HepG2 (cell line): Measurements from ENCODE around the gene MRPS35. TPM values are rescaled to one million over a fixed set of nuclear protein-coding genes. Genes with fewer than 3 reads are reported as not detected.

Experiments used
- ARHGAP35 ChIP-seq: sonication (generic); formaldehyde crosslinking; IDR thresholded peaks from 2 replicates; pipeline ENCODE4 v1.9.0; 2022; ENCODE audit warnings: mild to moderate bottlenecking, inconsistent platforms, moderate library complexity, missing genetic modification reagents, borderline replicate concordance
- CSRNP1 ChIP-seq: sonication (generic); formaldehyde crosslinking; IDR thresholded peaks from 2 replicates; pipeline ENCODE4 v1.8.1; 2023; ENCODE audit warnings: mild to moderate bottlenecking, missing genetic modification reagents
- ETV6 ChIP-seq: sonication (generic); formaldehyde crosslinking; conservative IDR thresholded peaks from 2 replicates; pipeline ENCODE4 v1.4.0; 2020; ENCODE audit warnings: missing genetic modification reagents
- GATAD1 ChIP-seq: IDR thresholded peaks from 2 replicates; pipeline ENCODE4 v1.6.1; 2016; ENCODE audit warnings: missing genetic modification reagents, missing compliant biosample characterization
- GMEB2 ChIP-seq: IDR thresholded peaks from 2 replicates; pipeline ENCODE4 v1.6.1; 2016; ENCODE audit warnings: missing biosample characterization, missing genetic modification reagents, low read depth
- HNF4A ChIP-seq: sonication (generic); formaldehyde crosslinking; IDR thresholded peaks from 2 replicates; pipeline ENCODE4 v1.4.0; 2020; ENCODE audit warnings: missing genetic modification reagents
- STAT6 ChIP-seq: sonication (generic); formaldehyde crosslinking; IDR thresholded peaks from 2 replicates; pipeline ENCODE4 v1.4.0; 2020; ENCODE audit warnings: missing genetic modification reagents, mild to moderate bottlenecking, borderline replicate concordance
- TAF15 ChIP-seq: fragments of 200-400 bp; formaldehyde crosslinking; IDR thresholded peaks from one replicate; pipeline ENCODE4 v1.6.1; 2018; ENCODE audit warnings: mild to moderate bottlenecking, low read depth, low read length; ENCODE audit not compliant: poor library complexity, severe bottlenecking
- TERF1 ChIP-seq: sonication (generic); formaldehyde crosslinking; IDR thresholded peaks from 2 replicates; pipeline ENCODE4 v1.8.0; 2022; ENCODE audit warnings: mild to moderate bottlenecking, missing genetic modification reagents, moderate library complexity
- TRIM24 ChIP-seq: sonication (generic); formaldehyde crosslinking; IDR thresholded peaks from 2 replicates; pipeline ENCODE4 v1.8.0; 2022; ENCODE audit warnings: mild to moderate bottlenecking, missing genetic modification reagents
- YY1 ChIP-seq: IDR thresholded peaks from 2 replicates; pipeline ENCODE4 v1.6.1; 2011; ENCODE audit warnings: low read length, low read depth, moderate library complexity, mild to moderate bottlenecking; ENCODE audit not compliant: insufficient read depth, insufficient replicate concordance
- ZNF703 ChIP-seq: sonication (generic); formaldehyde crosslinking; IDR thresholded peaks from 2 replicates; pipeline ENCODE4 v1.5.1; 2020; ENCODE audit warnings: missing genetic modification reagents, mild to moderate bottlenecking, moderate library complexity, borderline replicate concordance
- polyA plus RNA-seq, 8 experiments: library from polyadenylated mRNA; depleted of rRNA in 3 of 8; stranded (reverse) in 7 of 8; unstranded in 1 of 8; fragments of >200 nt; fragmentation: Illumina TruSeq in 4 of 8; extraction: Trizol in 4 of 8; gene quantifications; 2 replicates each; pipeline versions ENCODE4 v1.2.1 to v1.2.3, GENCODE V29; 2011 to 2016; ENCODE audit warnings: low read depth in 4 of 8, missing spikeins in 1 of 8, mixed read lengths in 1 of 8; ENCODE audit not compliant: insufficient read depth in 1 of 8
- total RNA-seq, 5 experiments: library from RNA; depleted of rRNA; stranded (reverse); fragments of >200 nt; fragmentation: Illumina TruSeq; extraction: Trizol; gene quantifications; 2 replicates each; pipeline ENCODE4 v1.2.3, GENCODE V29; 2016; ENCODE audit warnings: low read depth in 1 of 5
- TF ChIP-seq, protein P1 (sequence below): fragments of 450-650 bp; IDR thresholded peaks from 2 replicates; pipeline ENCODE4 v1.6.1; 2017; ENCODE audit warnings: mild to moderate bottlenecking
- TF ChIP-seq, protein P2 (sequence below): sonication (generic); formaldehyde crosslinking; IDR thresholded peaks from 2 replicates; pipeline ENCODE4 v1.5.1; 2020; ENCODE audit warnings: mild to moderate bottlenecking, missing genetic modification reagents

Gene MRPS35
- total and polyA plus RNA-seq, 2 of the 13 experiments (the other 11 are each of a cell fraction or from before 2014, with no cell fraction given): 63.4 to 104 TPM

GRCh38 chr12:27779920-27780611 is 69.4 kb downstream of the MRPS35 start, which contains the start of the genes KLHL42 and MANSC4 (continued):
- TF ChIP-seq, protein P1, sequence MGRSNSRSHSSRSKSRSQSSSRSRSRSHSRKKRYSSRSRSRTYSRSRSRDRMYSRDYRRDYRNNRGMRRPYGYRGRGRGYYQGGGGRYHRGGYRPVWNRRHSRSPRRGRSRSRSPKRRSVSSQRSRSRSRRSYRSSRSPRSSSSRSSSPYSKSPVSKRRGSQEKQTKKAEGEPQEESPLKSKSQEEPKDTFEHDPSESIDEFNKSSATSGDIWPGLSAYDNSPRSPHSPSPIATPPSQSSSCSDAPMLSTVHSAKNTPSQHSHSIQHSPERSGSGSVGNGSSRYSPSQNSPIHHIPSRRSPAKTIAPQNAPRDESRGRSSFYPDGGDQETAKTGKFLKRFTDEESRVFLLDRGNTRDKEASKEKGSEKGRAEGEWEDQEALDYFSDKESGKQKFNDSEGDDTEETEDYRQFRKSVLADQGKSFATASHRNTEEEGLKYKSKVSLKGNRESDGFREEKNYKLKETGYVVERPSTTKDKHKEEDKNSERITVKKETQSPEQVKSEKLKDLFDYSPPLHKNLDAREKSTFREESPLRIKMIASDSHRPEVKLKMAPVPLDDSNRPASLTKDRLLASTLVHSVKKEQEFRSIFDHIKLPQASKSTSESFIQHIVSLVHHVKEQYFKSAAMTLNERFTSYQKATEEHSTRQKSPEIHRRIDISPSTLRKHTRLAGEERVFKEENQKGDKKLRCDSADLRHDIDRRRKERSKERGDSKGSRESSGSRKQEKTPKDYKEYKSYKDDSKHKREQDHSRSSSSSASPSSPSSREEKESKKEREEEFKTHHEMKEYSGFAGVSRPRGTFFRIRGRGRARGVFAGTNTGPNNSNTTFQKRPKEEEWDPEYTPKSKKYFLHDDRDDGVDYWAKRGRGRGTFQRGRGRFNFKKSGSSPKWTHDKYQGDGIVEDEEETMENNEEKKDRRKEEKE: no peak
- TF ChIP-seq ETV6 (CRISPR knock-in tag) (0 out of 2 replicates have a peak, but pooled peaks have one; percentile 48), GATAD1 (CRISPR knock-in tag) (no peak), YY1 (peak; percentile 76), ZNF703 (CRISPR knock-in tag) (no peak), ARHGAP35 (no peak), CSRNP1 (no peak), HNF4A (CRISPR knock-in tag) (no peak), GMEB2 (no peak), TAF15 (no peak), STAT6 (CRISPR knock-in tag) (no peak), TRIM24 (CRISPR knock-in tag) (no peak), TERF1 (no peak)
- TF ChIP-seq, protein P2, sequence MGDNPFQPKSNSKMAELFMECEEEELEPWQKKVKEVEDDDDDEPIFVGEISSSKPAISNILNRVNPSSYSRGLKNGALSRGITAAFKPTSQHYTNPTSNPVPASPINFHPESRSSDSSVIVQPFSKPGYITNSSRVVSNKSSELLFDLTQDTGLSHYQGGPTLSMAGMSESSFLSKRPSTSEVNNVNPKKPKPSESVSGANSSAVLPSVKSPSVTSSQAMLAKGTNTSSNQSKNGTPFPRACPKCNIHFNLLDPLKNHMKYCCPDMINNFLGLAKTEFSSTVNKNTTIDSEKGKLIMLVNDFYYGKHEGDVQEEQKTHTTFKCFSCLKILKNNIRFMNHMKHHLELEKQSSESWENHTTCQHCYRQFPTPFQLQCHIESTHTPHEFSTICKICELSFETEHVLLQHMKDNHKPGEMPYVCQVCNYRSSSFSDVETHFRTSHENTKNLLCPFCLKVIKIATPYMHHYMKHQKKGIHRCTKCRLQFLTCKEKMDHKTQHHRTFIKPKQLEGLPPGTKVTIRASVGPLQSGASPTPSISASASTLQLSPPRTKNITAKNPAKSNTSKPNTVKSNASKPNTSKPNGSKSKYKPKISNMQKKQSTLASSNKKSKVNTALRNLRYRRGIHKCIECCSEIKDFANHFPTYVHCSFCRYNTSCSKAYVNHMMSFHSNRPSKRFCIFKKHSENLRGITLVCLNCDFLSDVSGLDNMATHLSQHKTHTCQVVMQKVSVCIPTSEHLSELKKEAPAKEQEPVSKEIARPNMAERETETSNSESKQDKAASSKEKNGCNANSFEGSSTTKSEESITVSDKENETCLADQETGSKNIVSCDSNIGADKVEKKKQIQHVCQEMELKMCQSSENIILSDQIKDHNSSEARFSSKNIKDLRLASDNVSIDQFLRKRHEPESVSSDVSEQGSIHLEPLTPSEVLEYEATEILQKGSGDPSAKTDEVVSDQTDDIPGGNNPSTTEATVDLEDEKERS (CRISPR knock-in tag): no peak
